Measurements from ENCODE around the gene PPM1H. TPM values are rescaled to one million over a fixed set of nuclear protein-coding genes. Genes with fewer than 3 reads are reported as not detected.

Gene PPM1H
- total and polyA plus RNA-seq, 11 donors = 1.3 to 9.6 (median 4.9) TPM

- Histone ChIP-seq H3K4me1 (peaks cover 0 to 24% (median 0%) of the 10 kb centered on the region in 12 donors), H3K4me3 (peak overlapping the region in 1 of 12 donors; percentile 6), H3K9me3 (no peaks in the 10 kb centered on the region), H3K36me3 (peaks cover 0 to 11% (median 0%) of the 10 kb centered on the region in 9 donors), H3K27me3 (no peaks in the 10 kb centered on the region), H3K27ac (peak overlapping the region; percentile 4 to 95 (median 68))
- WGBS, 4 donors = 72 to 85% (median 76%) methylated on average over 7 of the region's 7 CpGs
- no peak for TF ChIP-seq CTCF (IDR thresholded peaks at IDR 0.05)
- no peak for TF ChIP-seq POLR2A (IDR thresholded peaks at IDR 0.05)
- intact Hi-C loops (cut with DNase I) = no loop called here
- ATAC-seq (peak; percentile 79 to 94 (median 87)), DNase-seq (peak; percentile 60 to 76 (median 68))
Observed at GRCh38 chr12:62683776-62684569, 251.0 kb downstream of the PPM1H start.

DNA sequence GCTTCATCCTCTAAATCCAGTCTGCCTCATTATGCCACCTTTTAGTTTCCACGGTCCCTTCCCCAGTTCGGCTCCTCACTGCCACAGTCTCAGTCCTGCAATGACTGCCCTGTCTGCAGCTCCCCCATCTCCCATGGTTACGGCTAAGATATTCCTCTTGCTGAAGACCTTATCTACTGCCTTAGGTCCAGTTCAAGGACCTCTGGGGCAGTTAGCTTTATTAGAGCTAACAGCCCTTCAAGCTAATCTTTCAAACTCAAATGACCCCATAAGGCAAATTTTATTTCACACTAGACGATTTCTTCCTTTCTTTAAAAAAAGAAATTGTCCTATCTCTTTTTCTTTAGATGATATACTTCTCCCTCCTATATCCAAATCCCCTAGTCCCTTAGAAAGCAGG, 253.6 kb downstream of the PPM1H start:
- DNase-seq (no peak), ATAC-seq (no peak)
- Histone ChIP-seq H3K9me3 (peaks cover 0 to 12% (median 0%) of the 10 kb centered on the region in 12 donors), H3K36me3 (peaks cover 0 to 5% (median 0%) of the 10 kb centered on the region in 9 donors), H3K27me3 (no peaks in the 10 kb centered on the region), H3K4me1 (peaks cover 0 to 21% (median 0%) of the 10 kb centered on the region in 12 donors), H3K27ac (no peak overlapping the region), H3K4me3 (no peak overlapping the region)
- intact Hi-C loops (cut with DNase I) = no loop called here
- TF ChIP-seq POLR2A (IDR thresholded peaks at IDR 0.05) = no peak
- TF ChIP-seq CTCF (IDR thresholded peaks at IDR 0.05) = no peak
- 83 to 88% (median 86%) methylated on average over 4 of the region's 4 CpGs for WGBS, 4 donors

GRCh38 chr12:62679608-62680007, 255.3 kb downstream of the PPM1H start:
- H3K27ac ChIP-seq = no peak overlapping the region
- H3K4me1 ChIP-seq = peaks cover 0 to 15% (median 0%) of the 10 kb centered on the region in 12 donors
- peaks cover 0 to 12% (median 0%) of the 10 kb centered on the region in 12 donors for H3K9me3 ChIP-seq
- H3K27me3 ChIP-seq = no peaks in the 10 kb centered on the region
- DNase-seq (no peak), ATAC-seq (no peak)
- intact Hi-C loops (cut with DNase I) = no loop called here
- 76 to 84% (median 80%) methylated on average over 3 of the region's 3 CpGs for WGBS, 4 donors
- TF ChIP-seq POLR2A (IDR thresholded peaks at IDR 0.05) (no peak), CTCF (IDR thresholded peaks at IDR 0.05) (no peak)
- no peak overlapping the region for H3K4me3 ChIP-seq
- H3K36me3 ChIP-seq = peaks cover 0 to 4% (median 0%) of the 10 kb centered on the region in 9 donors

DNA sequence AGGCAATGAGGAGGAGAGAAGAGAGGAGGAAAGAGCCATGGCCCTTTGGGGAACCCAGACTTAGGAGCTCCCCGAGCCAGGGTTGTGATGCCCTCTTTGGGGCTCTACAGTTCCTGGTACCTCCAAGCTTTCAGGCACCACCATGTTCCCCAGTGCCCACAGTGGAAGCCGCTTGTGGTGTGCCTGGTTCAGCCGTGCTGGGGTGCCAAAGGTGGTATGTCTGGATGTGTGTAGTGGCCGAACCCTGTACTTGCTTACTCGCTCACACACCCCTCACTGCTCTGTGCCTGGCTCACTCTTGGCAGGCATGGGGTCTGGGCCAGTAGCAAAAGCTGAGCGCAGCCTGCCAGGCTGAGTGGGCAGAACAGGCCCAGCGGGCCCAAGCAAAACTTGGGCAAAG, 257.6 kb downstream of the PPM1H start:
- H3K36me3 ChIP-seq = peaks cover 0 to 4% (median 0%) of the 10 kb centered on the region in 9 donors
- WGBS, 4 donors = 92 to 100% (median 95%) methylated on average over 4 to 7 of the region's 7 CpGs

More for the DNA sequence above, 257.6 kb downstream of the PPM1H start:
- Histone ChIP-seq H3K9me3 (peaks cover 0 to 12% (median 0%) of the 10 kb centered on the region in 12 donors), H3K4me1 (peaks cover 0 to 3% (median 0%) of the 10 kb centered on the region in 12 donors), H3K4me3 (no peak overlapping the region), H3K27me3 (no peaks in the 10 kb centered on the region), H3K27ac (no peak overlapping the region)
- TF ChIP-seq CTCF (IDR thresholded peaks at IDR 0.05) = no peak
- TF ChIP-seq POLR2A (IDR thresholded peaks at IDR 0.05) = no peak
- DNase-seq (no peak), ATAC-seq (no peak)
- intact Hi-C loops (cut with DNase I) = no loop called here

All from heart left ventricle (tissue), 16 donors.